Islet precursor cell (in vitro differentiated cells): ENCODE results near the gene F7.
"Not testable (repeated sequence)": the region's sequence is repeated elsewhere in the genome, so short reads cannot be mapped to it uniquely, and the experiment has no call there.

Source experiments
- DNase-seq: peaks from one replicate; pipeline ENCODE4 v3.0.0-alpha.2; 2018

Gene F7

DNA sequence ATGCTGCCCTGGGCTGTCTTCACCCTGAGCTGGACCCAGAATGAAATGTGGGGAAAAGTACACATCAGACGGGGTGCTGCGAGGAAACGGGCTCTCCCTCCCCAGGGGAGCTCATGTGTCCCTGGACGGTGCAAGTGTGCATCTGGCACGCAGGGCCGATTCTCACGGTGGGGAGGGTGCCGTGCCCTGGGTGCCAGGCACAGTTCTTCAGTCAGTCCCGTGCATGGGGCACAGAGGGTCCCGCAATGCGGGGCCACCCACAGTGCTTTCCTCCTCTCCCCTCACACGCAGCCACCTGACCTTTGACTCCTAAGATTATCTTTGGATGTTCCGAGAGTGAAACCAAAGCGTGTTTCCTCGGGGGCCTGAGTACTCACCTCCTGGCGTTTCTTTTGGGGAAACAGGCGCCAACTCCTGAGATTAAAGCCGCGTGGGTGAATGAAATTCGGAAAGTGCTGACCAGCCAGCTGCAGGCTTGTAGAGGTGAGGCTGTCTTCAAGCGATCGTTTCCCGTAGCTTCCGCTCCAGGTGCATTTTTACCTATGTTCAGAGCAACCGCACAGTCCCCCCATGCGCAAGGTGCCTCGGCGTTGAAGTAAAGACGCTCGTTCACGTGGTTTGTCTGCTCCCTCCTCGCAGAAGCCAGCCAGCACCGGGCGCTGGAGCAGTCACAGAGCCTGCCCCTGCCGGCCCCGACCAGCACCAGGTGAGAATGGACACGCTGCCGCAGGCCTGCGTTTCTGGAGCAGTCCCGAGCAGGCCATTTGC, 17.5 kb upstream of the F7 start:
- no peak for DNase-seq

DNA sequence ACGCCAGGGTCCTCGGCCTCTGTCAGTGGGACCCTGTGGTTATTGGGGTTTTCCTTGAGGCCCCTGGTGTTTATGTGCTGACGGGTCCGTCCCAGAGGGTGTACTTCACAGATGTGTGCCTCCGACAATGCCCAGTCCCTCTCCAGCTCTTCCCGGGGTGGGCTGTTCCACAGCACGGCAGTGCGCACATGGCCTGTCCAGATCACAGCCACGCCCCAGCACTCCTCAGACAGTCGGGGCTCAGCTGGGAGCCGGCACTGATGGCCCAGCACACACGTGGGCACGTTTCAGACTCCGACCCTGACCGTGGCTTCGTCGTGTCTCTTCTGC, 16.9 kb upstream of the F7 start:
- DNase-seq, result no peak

DNA sequence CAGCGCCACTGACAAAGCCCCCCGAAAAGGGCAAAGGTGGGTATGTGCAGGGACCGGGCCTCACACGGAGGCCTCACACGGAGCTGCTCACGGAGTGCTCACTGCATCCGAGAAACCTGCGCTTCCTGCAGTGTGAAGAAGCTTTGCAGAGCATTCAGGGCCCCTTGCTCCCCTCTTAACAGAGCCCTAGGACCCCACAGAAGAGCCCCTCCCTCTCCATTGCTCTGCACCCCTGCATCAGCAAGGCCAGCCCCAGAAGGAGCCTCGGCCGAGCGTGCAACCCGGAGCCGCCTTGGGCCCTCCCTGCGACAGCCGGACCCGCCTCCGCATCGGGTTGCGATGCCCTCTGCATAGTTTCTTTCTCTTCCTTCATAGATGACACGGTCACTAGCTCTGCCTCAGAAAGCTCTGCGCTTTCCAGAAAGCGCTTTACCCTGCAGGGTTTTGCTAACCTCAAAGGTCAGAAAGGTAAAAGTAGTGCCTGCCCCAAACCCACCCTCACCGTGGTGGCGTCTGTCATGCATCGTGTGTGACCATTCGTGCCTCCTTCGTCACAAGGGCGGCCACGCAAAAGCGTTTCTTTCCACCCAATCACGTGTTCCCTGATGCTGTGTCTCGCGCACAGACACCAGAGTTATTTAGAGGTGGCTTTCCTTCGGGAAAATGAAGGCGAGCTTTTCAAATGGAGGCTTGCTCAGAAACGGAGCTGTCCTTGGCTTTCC, 15.7 kb upstream of the F7 start:
- no peak for DNase-seq

DNA sequence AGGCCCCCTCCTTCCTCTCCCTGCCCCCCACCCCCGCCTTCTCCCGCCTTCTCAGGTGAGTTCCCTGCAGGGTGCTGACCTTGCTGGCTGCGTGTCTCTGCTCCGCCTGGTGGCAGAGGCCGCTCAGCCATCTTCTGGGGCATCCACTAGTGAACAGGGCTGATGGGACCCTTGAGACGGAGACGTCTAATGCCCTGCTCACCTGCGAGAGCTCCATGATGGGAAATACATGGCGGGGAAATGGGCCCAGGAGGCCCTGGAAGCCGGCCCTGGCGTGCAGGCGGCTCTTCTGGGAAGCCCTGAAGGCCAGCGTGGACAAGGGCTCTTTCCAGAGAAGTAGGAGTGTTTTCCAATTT, 15.2 kb upstream of the F7 start:
- DNase-seq, result peak; percentile 73

DNA sequence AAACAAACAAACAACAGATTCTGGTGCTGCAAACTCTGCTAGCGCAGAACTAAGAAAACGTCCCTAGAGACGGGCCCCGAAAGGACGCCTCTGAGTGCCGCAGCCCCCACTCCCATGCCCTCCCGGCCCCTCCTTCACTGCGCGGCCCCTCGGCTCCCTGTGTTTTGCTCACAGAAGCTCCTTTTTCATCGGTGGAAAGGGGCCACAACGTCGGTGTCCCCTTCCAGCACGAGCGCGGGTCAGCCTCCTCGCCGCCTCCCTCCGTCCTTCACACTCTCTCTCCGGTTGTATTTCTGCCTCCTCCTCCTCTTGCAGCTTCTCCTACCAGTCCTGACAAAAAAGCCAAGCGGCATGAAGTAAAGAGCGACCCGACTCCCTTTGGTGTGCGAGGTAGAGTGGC, 14.8 kb upstream of the F7 start:
- no peak for DNase-seq

DNA sequence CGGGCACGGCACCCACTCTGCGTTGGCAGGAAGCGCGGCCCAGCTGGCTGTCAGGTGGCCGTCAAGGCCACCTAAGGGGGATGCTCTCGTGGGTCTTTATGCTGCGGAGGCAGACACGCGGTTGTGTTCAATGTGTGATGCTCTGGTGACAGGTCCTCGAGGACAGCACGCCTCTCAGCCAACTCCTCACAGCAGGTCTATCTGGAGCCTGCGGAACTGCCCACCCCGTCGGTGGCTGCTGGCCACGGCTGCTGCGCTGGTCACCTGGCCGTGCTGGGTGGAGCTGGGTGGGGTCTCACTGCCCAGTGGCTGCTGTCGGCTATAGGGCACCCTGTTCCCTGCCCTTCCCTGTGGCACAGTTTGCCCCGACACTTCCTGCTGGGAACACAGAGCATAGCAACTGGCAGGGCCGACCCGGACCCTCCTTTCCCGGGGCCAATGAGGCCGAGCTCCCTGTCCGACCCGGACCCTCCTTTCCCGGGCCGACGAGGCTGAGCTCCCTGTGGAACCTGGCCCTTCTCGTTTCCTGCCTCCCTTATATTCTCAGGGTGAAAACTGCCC, 14.3 kb upstream of the F7 start:
- DNase-seq, result no peak

DNA sequence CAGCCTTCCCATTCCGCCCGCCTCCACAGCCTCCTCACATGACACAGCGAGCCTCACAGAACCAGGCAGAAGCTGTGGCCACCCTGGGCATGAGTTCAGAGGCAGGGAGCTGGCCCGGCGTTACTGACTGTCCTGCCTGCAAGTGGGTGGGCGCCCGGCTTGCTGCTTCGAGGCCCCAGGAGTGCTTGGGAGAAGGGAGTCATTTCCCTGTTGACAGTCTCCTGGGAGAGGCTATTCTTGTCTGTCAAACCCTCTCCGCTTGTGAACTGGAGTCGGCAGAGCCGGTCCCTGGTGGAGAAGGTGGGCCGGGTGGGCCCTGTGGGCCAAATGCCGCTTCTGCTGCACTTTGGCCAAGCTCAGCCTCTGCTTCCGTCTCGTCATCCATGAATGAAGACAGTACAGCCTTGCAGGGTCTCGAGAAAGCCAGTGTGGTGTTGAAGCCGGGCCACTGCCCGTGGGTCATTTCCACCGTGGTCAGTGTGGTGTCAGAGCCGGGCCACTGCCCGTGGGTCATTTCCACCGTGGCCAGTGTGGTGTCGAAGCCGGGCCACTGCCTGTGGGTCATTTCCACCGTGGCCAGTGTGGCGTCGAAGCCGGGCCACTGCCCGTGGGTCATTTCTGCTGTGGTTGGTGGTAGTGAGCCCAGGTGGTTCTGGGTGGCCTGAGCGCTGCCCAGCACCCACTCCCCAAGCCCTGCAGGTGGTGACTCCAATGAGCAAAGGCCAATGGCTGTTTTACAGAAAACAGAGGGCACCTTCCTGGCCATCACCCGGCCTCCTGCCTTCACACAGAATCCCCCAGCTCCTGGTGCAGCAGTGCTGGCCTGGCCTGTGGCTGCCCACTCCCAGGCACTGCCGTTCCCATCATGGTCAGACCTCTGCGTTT, 13.5 kb upstream of the F7 start:
- DNase-seq, result no peak

- DNase-seq, result no peak
Measured at GRCh38 chr13:113092776-113093579, 12.6 kb upstream of the F7 start.

- no peak for DNase-seq
Measured at GRCh38 chr13:113093580-113094409, 11.8 kb upstream of the F7 start.

GRCh38 chr13:113094410-113094800, 11.2 kb upstream of the F7 start:
- no peak for DNase-seq

DNA sequence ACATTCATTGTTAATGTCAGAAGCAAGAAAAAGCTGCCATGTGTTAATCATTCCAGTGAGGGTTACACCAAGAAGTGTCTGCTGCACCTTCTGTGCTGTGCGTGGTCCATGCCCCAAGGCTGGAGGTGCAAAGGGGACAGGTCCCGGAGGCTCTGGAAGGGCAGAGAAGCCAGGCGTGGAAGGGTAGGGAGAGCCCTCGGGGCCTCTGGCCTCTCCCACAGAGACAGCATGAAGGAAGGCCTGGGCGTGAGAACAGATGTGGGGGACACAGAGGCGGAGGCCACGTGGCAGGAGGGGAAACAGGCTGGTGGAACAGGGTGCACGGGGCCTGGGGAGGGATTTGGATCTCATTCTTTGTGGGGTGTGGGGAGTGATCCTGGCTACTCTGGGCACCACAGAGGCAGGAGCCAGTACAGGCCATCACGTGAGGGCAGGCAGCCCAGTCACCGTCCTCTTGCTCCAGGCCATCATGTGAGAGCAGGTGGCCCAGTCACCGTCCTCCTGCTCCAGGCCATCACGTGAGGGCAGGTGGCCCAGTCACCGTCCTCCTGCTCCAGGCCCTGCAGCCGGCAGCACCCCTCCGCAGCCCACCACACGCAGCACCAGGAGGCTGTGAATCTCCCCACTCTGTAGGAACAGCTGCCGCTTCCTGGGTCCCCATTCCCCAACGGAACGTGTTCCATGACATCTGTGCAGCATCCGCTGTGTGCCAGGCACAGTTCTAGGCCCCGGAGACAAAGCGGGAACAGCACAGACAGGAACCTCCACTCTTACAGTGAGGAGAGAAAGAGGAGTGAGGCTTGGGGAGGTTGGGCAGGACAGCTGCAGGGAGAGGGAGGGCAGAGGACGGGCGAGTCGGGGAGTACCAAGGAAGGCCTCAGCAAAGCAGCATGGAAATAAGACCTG, 10.2 kb upstream of the F7 start:
- DNase-seq, result no peak

DNA sequence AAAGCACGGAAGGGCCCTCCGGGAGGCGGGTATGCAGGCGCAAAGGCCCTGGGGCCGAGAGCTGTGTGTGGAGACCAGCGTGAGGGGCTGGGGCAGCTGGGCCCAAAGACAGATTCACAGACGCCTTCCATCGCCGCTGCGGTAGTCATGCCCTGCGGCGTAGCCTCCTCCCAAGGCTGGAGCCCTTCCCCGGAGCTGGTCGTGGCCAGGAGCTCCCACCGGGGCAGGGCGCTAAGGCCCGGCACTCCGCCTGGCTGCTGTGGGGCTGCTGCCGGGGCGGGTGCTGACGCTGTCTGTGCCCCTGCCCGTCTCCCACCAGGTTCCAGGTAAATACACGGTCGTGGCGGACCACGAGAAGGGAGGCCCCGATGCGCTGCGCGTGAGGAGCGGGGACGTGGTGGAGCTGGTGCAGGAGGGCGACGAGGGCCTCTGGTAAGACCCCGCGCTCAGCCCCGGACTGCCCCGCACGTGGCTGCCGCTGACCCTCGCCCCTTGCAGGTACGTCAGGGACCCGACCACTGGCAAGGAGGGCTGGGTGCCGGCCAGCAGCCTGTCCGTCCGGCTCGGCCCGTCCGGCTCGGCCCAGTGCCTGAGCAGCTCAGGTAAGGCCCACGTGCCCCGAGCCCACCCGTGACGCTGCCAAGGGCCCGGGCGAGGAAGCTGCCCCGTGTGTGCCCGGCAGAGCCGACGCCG, 9.4 kb upstream of the F7 start:
- DNase-seq, result no peak

GRCh38 chr13:113096745-113097305, 8.8 kb upstream of the F7 start:
- no peak for DNase-seq

GRCh38 chr13:113097651-113098050, 7.9 kb upstream of the F7 start:
- no peak for DNase-seq

- DNase-seq, result no peak
Measured at GRCh38 chr13:113098162-113098732, 7.3 kb upstream of the F7 start.

DNA sequence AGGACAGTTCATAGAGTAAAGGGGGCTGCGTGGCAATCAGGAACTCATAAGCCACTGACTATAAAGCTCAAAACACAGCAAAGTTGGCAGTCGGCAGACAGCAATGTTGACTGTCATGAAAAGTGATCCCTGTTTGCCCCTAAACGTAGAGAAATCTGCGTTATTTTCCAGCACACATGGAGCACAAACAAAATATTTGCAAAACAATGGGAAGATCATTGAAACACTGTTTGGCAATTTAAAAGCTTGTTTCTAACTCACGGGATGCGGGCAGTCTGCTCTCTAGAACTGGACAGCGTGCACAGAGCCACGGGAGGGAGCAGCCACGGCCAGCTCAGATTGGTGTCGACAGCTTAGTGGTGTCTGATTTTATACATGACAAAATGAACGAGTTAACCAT, 6.4 kb upstream of the F7 start:
- no peak for DNase-seq

DNA sequence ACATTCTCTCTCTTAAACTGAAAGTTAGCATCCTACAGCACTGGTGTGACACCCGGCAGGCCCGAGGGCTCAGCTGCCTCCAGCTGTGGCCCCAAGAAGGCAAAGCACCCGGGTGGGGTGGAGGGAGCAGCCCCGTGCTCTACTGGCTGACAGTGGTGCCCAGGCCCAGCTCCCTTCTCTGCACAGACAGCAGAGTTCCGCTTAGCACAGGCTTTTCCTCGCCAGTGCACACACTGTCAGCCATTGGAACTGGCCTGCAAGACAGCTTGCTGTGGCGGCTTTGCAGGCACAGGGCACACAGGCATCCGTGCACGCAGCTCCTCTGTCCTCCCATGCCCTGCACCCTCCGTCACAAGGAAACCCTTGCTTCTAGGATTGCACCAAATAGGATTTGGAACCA, 3.3 kb upstream of the F7 start:
- not testable (repeated sequence) for DNase-seq

DNA sequence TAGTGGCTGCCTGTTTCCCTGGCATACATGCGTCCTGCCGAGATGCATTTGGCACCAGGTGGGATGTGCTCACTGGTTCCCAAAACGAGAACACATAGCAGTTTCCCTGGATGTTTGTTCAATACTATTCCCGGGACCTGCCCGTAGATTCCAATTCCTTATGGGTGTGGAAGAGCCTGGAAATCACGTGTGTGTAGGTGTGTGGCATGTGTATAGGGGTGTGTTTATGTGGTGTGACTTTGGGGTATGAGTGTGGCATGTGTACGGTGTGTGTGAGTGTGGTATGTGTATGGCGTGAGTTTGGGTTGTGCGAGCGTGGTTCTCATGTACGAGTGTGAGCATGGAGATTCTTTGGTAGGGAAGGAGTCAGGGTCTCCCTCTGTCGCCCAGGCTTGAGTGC, 2.9 kb upstream of the F7 start:
- DNase-seq, result no peak

- DNase-seq, result no peak
Measured at GRCh38 chr13:113103646-113104045, 1.9 kb upstream of the F7 start.
